Skin epidermis (tissue), 12 donors: ENCODE results near the gene RHOT2.

Experiments
- H3K27ac ChIP-seq, 21 experiments: fragments of 200-600 bp; sonication (generic) in 11 of 21; one replicate each; pipeline ENCODE4 v1.5.0; 2020; ENCODE audit warnings: mild to moderate bottlenecking in 3 of 21, inconsistent platforms in 2 of 21, moderate library complexity in 2 of 21
- H3K4me3 ChIP-seq, 7 experiments: fragments of 200-600 bp; sonication (generic) in 2 of 7; one replicate each; pipeline ENCODE4 v1.5.0; 2020; ENCODE audit warnings: inconsistent platforms in 2 of 7, mild to moderate bottlenecking in 2 of 7, moderate library complexity in 1 of 7

Gene RHOT2

DNA sequence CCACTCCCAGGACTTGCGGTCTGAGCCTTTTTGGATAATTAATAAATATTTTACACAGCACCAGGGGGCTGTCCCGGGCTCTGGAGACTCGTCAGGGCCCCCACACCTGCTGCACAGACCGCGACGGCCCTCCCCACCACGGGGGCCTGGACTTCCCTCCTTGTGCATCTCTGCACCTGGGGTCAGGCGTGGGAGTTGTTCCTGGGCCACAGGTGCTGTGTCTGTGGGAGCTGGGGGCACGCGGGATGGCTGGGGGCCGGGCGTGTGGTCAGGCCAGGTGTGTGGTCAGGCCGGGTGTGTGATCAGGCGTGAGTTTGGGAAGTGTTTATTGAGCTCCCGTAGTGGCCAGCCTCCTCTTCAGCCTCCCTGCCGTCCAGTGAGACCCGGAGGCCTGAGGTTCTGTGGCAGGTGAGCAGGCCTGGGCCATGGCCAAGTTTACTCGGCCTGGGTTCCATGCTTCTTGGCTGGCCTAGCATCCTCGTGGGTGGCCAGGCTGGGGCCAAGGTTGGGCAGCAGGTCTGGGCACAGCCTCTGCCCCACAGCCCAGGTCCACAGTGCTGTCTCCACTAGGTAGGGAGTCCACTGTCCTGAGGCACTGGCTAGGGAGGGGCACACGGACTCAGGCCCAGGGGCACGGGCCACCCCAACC, 10.4 kb downstream of the RHOT2 start:
- Histone ChIP-seq H3K4me3 (peak overlapping the region in 1 of 7 experiments; percentile 4), H3K27ac (peak overlapping the region in 3 of 21 experiments; percentile 65 to 93 (median 73))

DNA sequence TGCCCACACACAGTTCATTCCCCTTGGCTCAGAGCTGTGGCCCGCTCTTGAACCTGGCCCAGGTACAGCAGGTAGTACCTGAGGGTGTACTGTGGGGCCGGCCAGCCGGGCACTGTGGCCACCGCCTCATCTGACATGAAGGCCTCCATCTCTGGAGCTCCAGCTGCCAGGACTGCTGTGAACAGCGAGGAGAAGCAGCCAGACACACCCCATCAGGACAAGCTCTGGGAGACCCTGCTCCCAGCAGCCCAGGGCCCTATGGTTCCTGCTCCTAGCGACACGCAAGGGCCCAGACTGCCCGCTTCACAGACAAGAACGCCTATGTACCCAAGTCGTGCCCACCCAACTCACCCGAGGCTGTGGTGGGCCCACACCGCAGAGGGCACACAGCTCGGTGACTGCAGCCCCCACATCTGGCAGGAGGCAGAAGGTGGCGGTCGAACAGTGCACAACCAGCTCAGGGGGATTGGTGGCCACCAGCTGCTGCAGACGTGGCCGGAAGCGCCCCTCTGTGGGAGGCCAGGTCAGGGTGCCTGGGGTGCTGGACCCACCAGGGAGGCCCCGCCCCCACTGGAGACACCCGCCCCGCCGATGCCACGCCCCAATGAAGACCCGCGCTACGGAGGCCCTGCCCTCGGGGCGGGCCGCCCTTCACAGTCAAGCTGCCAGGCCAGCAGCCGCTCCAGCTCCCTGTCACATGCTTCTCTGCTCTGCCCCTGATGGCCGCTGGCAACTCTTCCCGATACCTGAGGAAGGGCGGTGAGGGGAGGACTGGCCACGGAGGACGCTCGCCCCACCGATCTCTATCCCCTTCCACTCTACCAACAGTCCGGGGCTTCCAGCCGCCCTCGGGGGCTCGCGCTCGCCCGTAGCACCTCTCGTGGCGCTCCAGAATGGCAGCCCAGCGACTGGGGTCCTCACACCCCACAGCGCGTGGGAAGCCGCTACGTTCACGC, 11.2 kb downstream of the RHOT2 start:
- peak overlapping the region; percentile 38 to 91 (median 79) for H3K4me3 ChIP-seq
- H3K27ac ChIP-seq: peak overlapping the region in 18 of 21 experiments; percentile 13 to 94 (median 68)

DNA sequence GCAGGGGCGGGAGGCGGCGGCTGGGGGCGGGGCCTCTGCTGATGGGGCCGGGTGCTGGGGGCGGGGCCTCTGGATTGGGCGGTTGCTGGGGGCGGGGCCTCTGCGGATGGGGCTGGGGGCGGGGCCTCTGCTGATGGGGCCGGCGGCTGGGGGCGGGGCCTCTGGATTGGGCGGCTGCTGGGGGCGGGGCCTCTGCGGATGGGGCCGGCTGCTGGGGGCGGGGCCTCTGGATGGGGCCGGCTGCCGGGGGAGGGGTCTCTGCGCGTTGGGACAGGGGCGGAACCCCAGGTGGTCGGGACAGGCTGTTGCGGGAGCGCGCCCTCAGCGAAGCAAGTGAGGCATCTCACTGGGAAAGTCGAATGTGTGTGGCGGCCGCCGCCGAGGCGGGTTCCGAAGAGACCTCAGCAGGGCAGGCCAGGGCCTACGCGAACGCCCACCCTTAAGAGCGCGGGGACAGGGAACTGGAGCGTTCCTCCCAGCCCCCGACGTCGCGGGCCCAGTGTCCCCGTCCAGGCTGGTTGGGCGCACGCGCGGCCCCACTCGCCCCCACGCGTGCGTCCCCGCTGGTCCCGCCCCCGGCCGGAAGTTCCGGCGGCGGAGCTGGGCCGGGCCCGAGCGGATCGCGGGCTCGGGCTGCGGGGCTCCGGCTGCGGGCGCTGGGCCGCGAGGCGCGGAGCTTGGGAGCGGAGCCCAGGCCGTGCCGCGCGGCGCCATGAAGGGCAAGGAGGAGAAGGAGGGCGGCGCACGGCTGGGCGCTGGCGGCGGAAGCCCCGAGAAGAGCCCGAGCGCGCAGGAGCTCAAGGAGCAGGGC, 12.1 kb downstream of the RHOT2 start, which contains the start of gene STUB1:
Gene STUB1, plus strand, starts transcription at position 597 of the 811 bp plus-strand sequence. Its CDS starts 116 bp downstream, at position 713.
- Histone ChIP-seq H3K4me3 (peak within 1 kb of the TSS; percentile 61 to 91 (median 79)), H3K27ac (peak within 1 kb of the TSS; percentile 59 to 94 (median 87))

DNA sequence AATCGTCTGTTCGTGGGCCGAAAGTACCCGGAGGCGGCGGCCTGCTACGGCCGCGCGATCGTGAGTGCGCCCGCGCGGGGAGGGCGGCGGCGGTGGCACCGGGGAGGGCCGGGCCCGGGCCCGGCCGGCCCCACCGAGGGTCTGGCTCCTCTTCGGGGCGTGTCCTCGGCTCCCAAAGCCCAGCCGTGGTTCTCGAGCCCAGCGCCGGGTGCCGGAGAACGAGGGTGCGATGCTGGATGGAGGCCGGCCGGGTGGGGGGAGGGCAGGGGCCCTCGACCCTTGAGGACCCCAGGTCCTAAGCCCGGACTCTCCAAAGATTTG, 12.7 kb downstream of the RHOT2 start:
- Histone ChIP-seq H3K4me3 (peak overlapping the region; percentile 61 to 91 (median 79)), H3K27ac (peak overlapping the region; percentile 59 to 94 (median 87))

DNA sequence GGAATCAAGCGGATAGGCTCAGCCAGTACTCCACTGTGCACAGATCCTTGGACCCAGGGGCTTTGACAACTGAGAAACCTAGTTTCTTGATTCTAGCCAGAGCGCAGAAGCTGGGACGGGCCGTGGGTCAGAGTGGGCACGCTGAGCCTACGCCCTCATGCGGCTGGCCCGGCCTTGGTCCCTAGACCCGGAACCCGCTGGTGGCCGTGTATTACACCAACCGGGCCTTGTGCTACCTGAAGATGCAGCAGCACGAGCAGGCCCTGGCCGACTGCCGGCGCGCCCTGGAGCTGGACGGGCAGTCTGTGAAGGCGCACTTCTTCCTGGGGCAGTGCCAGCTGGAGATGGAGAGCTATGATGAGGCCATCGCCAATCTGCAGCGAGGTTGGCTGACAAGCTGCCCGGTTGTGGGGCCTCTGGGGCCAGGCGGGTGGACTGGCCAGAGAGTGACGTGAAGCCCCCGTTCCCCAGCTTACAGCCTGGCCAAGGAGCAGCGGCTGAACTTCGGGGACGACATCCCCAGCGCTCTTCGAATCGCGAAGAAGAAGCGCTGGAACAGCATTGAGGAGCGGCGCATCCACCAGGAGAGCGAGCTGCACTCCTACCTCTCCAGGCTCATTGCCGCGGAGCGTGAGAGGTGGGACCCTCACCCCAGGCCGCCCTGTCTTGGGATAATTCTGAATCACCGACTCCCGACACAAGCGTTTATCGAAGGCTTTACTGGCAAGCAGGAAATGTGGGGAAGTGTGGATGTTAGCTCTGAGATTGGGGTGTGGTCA, 13.2 kb downstream of the RHOT2 start:
- H3K27ac ChIP-seq: peak overlapping the region; percentile 59 to 94 (median 87)
- peak overlapping the region; percentile 61 to 91 (median 79) for H3K4me3 ChIP-seq

DNA sequence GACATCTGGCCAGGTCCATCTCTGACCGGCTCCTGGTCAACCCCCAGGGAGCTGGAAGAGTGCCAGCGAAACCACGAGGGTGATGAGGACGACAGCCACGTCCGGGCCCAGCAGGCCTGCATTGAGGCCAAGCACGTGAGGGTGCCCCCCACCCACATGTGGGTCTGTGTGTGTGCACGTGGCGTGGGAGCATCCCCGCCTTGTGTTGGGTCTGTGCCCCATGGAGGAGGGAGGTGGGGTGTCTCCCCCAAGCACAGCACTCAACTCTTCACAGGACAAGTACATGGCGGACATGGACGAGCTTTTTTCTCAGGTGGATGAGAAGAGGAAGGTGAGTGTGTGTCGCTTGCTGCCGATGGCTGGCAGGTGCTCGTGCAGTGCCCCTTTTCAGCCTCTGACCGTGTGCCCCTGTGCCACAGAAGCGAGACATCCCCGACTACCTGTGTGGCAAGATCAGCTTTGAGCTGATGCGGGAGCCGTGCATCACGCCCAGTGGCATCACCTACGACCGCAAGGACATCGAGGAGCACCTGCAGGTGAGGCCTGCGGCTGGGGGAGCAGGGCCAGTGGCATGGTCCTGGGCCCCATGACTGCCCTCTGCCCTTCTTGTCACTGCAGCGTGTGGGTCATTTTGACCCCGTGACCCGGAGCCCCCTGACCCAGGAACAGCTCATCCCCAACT, 14.0 kb downstream of the RHOT2 start:
- Histone ChIP-seq H3K27ac (peak overlapping the region in 1 of 21 experiments; percentile 85), H3K4me3 (peak overlapping the region in 2 of 7 experiments; percentile 88 to 91)

DNA sequence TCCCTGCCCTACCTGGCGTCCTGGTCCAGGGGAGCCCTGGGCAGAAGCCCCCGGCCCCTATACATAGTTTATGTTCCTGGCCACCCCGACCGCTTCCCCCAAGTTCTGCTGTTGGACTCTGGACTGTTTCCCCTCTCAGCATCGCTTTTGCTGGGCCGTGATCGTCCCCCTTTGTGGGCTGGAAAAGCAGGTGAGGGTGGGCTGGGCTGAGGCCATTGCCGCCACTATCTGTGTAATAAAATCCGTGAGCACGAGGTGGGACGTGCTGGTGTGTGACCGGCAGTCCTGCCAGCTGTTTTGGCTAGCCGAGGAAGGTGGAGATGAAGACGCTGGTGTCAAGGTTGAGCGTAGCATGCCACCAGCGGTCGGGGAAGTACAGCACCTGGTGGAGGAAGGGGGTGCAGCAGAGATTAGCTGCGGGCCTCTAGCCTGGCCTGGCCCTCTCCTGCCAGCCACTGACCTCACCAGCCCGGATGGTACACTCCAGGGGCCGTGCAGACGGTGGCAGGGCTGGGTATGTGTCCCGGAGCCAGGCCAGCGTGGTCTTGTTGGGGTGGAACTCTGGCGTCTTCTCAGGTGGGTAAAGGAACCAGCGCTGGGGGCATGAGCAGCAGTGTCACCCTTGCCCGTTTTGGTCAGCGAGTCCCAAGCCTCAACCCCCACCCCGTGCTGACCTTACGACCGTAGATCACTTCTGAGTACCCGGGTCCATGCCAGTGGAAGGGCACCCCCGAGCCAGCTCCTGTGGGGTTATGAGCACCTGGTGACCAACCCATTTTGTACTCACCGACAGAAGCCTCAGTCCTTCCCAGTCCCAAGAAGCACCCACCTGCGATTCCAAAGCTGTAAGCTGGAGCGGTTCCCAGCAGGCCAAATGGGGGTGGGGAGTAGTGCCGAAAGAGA, 14.8 kb downstream of the RHOT2 start:
- Histone ChIP-seq H3K27ac (peak overlapping the region in 3 of 21 experiments; percentile 86 to 87 (median 86)), H3K4me3 (peak overlapping the region in 5 of 7 experiments; percentile 45 to 88 (median 65))

DNA sequence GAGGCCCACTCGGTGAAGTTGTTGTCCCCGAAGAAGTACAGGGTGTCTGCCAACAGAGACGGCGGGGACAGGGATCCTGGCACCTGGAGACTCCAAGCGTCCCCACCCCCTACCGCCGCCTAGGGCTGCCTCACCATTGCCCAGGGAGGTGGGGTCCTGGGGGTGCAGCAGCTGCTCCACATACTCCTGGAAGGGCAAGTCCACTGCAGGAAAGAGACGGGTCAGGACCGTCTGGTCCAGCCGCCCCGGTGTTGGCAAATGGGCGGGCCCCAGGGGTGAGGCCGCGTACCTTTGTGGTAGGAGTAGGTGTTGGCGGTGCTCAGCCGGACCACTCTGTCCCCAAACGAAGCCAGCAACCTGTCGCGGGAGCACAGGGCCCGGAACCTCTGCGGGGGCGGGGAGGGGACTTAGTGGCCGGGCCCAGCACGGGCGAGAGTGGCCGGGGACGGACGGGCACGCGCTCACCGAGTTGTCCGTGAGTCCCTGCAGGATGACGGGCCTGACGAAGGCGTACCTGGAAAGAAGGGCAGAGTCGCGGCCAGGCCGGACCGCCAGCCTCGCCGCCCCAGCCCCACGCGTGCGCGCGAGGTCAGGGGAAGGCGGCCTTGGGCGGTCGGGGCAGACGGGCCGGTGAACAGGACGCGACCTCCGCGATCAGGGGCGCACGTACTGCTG, 15.6 kb downstream of the RHOT2 start:
- Histone ChIP-seq H3K27ac (peak overlapping the region; percentile 47 to 91 (median 83)), H3K4me3 (peak overlapping the region; percentile 45 to 69 (median 64))

DNA sequence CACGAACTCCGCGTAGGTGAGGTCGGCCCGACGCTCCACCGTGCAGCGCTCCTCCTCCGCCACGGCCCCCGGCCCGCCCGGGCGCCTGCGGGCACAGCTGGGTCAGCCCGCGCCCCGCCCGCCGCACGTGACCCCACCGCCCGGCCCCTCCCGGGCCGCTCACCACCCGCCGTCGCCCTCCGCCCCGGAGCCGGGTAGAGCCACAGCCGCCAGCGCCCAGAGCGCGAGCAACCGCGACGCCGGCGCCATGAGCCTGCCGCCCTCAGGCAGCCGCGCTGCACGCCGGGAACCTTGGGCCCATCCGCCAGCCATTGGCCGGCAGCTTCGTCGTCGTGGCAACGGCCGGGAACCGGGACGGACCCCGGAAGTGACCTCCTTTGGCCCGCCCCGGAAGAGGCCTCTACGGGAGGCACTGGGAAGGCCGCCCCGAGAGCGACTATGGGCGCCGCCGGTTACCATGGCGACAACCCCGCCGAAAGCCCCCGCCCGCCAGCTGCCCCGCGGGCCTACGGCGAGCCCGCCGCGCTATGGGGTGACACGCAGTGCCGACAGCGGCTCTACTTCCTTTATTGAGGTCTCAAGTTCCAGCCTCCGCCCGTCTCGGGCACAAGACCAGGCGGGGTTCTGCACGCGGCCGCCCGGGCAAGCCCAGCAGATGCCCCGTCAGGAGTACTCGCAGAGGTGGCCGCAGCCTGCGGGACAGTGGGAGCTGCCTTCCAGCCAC, 16.3 kb downstream of the RHOT2 start, which contains the start of gene JMJD8:
Gene JMJD8, minus strand, starts transcription at position 264 of the 724 bp plus-strand sequence. Its CDS starts 15 bp downstream, at position 249.
- Histone ChIP-seq H3K27ac (peak within 1 kb of the TSS; percentile 47 to 91 (median 83)), H3K4me3 (peak within 1 kb of the TSS; percentile 45 to 69 (median 64))

DNA sequence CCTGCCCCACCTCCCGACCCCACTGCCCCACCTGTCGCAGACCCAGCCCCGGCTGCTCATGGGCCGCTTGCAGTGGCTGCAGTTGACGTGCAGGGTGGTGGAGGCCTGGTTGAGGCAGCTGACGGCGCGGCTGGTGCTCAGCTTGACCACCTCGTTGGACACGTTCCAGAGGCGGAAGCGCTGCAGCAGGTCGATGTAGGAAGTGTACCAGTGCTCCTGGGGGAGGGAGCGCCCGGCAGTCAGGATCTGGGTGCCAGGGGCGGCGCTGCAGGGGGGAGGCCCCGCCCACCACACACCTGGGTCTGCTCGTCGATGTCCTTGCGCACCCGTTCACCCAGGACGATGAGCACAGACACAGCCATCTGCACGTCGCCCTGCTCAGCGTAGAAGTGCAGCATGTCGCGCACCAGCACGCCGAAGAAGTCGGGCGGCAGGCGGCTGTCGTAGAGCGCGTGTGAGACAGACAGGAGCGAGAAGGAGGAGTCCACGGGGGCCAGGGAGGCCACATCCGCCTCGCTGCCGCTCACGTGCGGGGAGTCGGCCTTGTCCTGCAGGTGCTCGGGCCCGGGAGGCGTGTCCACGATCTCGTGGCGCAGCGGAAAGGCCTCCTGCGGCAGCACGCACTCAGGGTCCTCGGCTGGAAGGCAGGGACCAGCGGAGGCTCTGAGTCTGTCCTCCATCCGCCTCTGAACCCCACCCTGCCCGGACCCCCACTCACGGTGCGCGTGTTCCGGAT, 17.2 kb downstream of the RHOT2 start:
- Histone ChIP-seq H3K27ac (peak overlapping the region in 20 of 21 experiments; percentile 46 to 91 (median 84)), H3K4me3 (peak overlapping the region; percentile 45 to 69 (median 64))

DNA sequence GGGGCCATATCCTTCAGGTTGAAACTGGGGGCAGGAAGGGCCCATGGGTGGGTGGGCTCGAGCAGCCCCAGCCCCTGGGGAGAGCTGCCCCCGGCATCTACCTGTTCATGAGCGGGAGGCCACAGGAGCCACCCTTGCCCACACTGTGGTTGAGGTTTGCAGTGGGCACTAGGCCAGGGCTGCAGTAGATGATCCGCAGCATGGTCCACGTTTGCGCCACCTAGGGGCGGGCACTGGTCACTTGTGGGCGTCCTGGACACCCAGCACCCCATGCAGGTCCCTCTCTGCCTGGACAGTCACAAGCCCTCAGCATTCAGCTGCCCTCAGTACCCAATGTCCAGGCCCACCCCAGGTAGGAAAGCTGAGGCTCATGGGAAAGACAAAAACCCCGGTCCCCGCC, 18.0 kb downstream of the RHOT2 start:
- no peak overlapping the region for H3K4me3 ChIP-seq
- H3K27ac ChIP-seq: no peak overlapping the region

DNA sequence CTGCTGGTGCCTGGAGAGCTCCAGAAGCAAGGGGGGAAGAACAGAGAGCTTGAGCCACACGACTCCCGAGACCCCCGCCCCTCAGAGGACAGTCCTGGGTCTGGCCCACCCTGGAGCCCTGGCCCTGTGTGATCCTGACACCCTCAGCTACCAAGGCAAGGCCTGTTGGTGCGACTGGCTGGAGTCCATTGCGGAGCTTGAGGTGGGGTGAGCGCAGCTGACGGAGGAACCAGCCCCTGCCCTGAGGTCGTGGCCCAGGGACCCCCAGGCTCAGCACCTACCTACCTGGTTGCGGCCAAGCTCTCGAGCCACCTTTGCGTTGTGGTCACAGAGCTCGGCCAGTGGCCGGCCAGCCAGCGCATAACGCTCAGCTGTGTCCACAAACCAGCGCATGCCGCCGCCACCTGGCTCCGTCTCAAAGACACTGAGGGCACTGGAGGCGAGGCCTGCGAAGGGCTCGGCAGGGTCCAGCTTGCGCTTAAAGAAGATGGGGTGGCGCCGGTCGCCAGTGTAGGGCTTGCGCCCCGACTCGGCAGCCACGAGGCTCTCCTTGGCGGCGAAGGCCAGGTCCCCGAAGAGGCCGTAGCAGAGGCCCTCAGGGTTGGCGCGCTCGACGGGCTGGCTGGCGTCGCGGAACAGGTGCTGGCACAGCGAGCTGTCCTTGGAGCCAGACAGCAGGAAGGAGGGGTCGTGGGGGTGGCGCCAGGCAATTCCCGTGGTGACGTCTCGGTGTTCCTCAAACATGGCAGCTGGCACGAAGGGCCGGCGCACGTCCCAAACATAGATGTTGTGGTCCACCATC, 18.7 kb downstream of the RHOT2 start:
- Histone ChIP-seq H3K4me3 (no peak overlapping the region), H3K27ac (no peak overlapping the region)

DNA sequence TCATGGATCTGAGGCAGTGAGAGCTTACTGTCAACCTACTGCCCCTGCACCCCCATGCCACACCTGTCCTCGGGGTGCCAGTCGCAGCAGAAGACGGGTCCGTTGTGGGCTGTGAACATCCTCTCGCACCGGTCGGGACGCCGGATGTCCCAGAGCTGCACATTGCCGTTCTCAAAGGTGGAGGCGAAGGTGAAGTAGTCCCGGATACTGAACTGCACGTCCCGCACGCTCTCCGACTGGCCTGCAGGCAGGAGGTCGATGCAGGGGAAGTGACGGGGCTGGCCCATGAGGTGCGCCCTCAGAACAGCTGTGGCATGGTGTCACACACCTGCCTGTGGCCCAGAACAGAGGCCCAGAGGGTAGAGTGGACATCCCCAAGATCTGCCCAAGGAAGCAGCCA, 19.6 kb downstream of the RHOT2 start:
- H3K4me3 ChIP-seq: no peak overlapping the region
- no peak overlapping the region for H3K27ac ChIP-seq

DNA sequence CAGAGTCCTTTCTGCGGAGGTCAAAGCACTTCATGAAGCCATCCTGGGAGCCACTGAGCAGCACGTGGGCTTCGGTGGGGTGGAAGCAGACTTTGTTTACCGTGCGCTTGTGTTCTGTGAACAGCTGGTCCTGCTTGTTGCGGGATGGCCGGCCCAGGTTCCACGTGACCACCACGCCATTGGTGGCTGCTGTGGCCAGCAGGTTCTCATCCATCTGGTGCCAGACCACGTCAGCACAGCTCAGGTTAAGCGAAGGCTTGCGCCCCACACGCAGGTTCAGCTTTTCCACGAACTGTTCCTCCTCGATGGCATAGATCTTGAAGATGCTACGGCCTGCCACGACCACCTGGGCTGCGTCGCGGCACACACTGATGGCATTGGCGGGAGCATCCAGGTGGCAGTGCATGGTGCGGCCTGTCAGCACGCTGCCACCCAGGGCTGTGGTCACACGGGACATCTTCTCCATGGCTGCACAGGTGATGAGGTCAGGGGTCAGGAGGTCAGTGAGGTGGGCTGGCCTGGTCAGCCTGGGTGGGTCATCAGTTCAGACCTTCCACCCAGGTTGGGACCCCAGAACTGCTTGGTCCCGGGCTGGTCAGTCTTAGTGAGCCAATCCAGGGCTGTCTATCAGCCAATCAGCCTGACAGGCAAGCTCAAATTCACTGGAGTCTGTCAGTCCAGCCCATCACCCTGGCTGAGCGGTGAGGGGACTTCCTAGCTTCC, 21.4 kb downstream of the RHOT2 start:
- Histone ChIP-seq H3K4me3 (peak overlapping the region; percentile 69 to 98 (median 88)), H3K27ac (peak overlapping the region in 20 of 21 experiments; percentile 74 to 98 (median 92))
